ENCODE results near the gene LARP1. TPM values are rescaled to one million over a fixed set of nuclear protein-coding genes. Genes with fewer than 3 reads are reported as not detected.
A peak's percentile ranks its signal among the peaks of the same experiment; 100 is the strongest.

The LARP1 gene
- total and polyA plus RNA-seq, 9 of the 15 experiments (the other 6 are each of a cell fraction or from before 2014, with no cell fraction given): 22.6 to 300 (median 92.0) TPM

- peak in 1 of 2 experiments; percentile 27 for TF ChIP-seq AFF1 (IDR thresholded peaks at IDR 0.05; ENCODE audit: low read depth in 1 of 2, partially characterized antibody in 2 of 2)
- TF ChIP-seq PHTF2 (CRISPR knock-in tag; IDR thresholded peaks at IDR 0.05): no peak
- TF ChIP-seq ZNF766 (CRISPR knock-in tag; conservative IDR thresholded peaks at IDR 0.05): no peak
- no peak for TF ChIP-seq GABPB2 (CRISPR knock-in tag; conservative IDR thresholded peaks at IDR 0.05)
- TF ChIP-seq ADNP (tag; IDR thresholded peaks at IDR 0.05): peak; percentile 50; the same call in 1 of the 2 replicates
- TF ChIP-seq KDM1A (IDR thresholded peaks at IDR 0.05): peak; percentile 80 to 87
- no peak for TF ChIP-seq NRF1 (conservative IDR thresholded peaks at IDR 0.05 in 1 of 2, IDR thresholded peaks at IDR 0.05 in 1 of 2)
- TF ChIP-seq ZNF134 (CRISPR knock-in tag; conservative IDR thresholded peaks at IDR 0.05): no peak
- no peak for TF ChIP-seq FOSL1 (tag; conservative IDR thresholded peaks at IDR 0.05)
- TF ChIP-seq NCOA1 (IDR thresholded peaks at IDR 0.05; ENCODE audit: low read depth): no peak
- peak; percentile 34 for TF ChIP-seq HDAC3 (IDR thresholded peaks at IDR 0.05; ENCODE audit: borderline replicate concordance, partially characterized antibody)
- no peak for TF ChIP-seq ZNF512 (tag; IDR thresholded peaks at IDR 0.05)
- no peak for TF ChIP-seq FOXP1 (CRISPR knock-in tag; IDR thresholded peaks at IDR 0.05)
- no peak for TF ChIP-seq HNRNPH1 (optimal IDR thresholded peaks at IDR 0.05; ENCODE audit: low read depth, low read length)
- TF ChIP-seq PHF20 (IDR thresholded peaks at IDR 0.05; ENCODE audit: partially characterized antibody): peak; percentile 1
- TF ChIP-seq ZFPM2 (CRISPR knock-in tag; IDR thresholded peaks at IDR 0.05): no peak
- no peak for TF ChIP-seq ID3 (CRISPR knock-in tag; IDR thresholded peaks at IDR 0.05)
- 0 out of 2 replicates have a peak, but pooled peaks have one; percentile 31 for TF ChIP-seq ID3 (tag; IDR thresholded peaks at IDR 0.05)
- TF ChIP-seq MXD1 (CRISPR knock-in tag; IDR thresholded peaks at IDR 0.05; ENCODE audit: borderline replicate concordance, poor library complexity, severe bottlenecking): no peak
- peak in 1 of 2 experiments; percentile 68; a peak in 2 of 4 replicates for TF ChIP-seq RCOR1 (IDR thresholded peaks at IDR 0.05; ENCODE audit: borderline replicate concordance in 1 of 2, low read depth in 2 of 2, low read length in 2 of 2)
- peak; percentile 94 for TF ChIP-seq SPI1 (IDR thresholded peaks at IDR 0.05; ENCODE audit: borderline replicate concordance, low read depth, low read length)
- TF ChIP-seq HEY1 (CRISPR knock-in tag; IDR thresholded peaks at IDR 0.05; ENCODE audit: borderline replicate concordance): no peak
Observed at GRCh38 chr5:154858972-154859871, 104.0 kb downstream of the LARP1 start (continued).
